HS-5 (cell line): ENCODE data around the gene KLHL1.

Experiments
- DNase-seq: peaks from one replicate; pipeline ENCODE4 v3.0.0-alpha.2; 2012; ENCODE audit warnings: low read depth

Gene KLHL1

DNA sequence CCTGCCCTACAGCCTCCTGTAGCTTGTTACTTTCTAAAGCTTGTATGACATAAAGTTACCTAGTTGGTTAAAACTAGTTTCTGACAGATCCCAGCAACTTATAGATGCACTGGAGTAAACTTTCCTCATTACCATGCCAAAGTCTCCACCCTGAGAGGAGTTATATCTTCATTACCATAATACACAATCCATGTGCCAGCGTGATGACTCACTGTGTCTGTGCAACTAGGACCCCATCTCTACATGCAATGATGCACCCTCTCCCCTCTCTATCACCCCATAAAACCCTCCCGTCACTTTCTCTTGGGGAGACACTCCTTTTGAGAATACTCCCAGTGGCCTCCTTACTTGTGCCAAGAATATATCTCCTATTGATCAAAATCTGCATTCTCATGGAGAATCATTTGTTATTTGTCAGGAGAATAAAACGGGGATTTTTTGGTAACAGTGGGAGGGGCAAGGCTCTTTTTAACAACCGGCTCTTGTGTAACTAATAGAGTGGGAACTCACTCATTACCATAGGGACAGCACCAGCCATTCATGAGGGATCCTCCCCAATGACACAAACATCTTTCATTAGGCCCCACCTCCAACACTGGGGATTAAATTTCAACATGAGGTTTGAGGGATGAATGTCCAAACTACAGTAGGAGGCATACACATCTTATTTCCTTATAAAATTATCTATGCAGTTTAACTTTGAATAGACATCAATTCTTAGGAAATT lies 235.8 kb downstream of the KLHL1 start:
- no peak for DNase-seq

DNA sequence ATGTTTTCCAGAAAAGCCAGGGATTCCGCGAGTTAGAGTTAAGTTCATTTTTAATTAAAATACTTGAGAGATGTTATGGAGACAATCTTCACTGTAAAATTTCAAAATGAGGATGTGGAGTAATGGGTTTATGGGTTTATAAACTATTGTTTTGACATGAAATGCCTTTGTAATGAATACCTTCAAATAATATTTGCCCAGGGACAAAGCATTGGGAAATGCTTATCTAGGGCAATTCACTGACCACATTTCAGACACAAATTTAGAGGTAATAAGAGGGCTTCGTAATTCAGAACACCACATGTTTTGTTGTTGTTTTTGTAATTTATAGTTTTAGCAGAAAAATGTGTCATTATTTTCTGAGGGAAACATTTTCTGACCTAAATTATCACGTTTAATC lies 241.7 kb downstream of the KLHL1 start:
- no peak for DNase-seq

DNA sequence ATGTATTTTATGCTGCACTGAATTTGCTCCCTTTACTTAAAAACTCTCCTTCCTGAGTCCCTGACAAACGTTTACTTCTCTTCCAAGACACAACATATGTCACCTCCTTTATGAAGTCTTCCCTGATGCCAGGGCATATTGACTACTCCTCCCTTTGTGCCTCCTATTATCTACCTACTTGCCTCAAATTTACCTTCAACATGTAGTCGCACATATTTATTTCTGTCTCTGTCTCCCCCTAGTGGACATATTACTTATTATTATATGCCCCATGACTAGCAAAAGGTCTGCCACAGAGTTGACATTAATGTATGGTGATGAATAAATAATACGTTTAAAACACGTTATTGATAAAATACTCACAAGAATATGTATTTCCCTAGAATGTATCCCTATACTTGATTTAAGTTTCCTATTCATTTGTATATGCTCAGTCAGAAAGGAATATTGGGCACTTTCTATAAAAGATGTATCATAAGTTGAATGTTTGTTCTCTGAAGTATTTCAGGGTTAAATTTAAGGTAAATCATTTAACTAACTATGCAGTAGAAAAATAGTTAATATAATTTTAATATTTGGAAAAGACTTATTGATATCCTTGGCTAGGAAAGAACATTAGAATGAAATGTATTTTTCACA lies 250.9 kb downstream of the KLHL1 start:
- no peak for DNase-seq

DNA sequence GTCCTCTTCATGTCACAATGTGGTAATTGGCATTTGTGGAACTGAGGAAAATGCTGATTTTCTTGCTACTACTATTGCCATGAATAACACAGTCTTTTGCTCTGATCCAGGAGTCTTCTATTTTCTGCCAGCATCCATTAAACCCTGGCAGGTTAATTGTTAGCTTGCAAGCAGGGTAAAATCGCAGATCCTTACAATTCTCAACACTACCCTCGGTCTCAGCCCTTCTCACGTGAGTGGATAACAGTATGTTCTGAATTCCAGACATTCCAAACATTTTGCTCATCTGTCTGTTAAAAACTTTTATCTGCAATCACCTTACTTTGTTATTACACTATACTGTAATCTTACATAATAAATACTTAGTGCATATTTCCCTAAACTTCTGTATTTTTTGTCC lies 251.9 kb downstream of the KLHL1 start:
- DNase-seq: no peak

DNA sequence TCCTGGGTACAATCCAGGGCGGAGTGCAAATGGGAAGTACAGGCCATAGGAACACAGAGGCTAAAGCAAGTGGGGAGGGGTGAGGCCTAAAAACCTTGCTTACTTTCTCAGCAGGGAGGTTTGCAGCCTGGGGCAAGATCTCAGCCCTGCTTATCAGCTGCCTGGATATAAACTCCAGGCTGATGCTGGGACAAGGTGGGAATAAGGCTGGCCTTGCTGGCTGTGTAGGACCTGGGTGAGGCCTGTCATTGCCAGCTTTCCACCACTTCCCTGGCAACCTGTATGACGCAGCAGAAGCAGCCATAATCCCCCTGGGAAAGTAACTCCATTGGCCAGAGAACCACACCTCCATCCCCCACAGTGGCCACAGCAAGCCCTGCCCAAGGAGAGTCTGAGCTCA lies 279.7 kb downstream of the KLHL1 start:
- DNase-seq: no peak

DNA sequence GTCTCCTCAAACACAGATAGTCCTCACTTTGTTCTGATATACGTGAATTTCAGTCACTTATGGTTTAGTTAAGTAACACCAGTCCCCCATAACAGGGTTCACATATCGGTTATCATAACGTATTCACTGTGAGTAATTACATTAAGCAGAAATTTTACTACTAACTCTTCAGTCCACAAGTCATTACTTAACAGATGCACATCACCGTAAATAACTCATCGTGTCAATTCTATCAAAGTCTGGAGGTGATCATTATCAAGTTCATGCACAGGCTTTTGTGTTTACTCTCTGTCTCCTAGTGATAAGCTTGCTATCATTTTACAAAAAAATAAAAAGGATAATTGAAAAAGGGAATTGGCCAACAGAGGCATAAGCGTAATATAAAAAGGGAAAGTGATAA lies 288.1 kb downstream of the KLHL1 start:
- no peak for DNase-seq

DNA sequence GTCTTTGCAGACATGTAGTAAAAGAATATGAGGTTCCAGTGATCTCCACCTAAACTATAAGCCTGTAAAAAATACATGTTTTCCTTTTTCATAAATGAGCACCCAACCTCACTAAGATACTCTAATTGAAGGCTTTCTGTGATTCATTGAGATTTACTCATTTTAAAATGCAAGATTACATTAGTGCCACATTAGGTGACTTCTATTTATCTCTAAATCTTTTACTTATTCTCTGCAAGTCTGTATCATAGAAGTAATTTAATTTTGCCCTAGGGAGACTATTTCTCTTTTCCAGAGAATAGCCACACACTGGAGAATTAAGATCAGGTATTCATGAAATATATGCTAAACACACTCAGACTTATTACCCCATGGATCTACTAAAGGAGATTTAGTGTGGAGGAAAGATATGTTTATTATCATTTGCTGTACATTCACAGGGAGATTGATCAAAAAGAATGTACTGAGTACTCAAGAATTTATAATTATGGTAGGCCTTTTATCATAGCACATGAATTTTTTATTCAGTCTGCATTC lies 290.9 kb downstream of the KLHL1 start:
- DNase-seq: no peak

DNA sequence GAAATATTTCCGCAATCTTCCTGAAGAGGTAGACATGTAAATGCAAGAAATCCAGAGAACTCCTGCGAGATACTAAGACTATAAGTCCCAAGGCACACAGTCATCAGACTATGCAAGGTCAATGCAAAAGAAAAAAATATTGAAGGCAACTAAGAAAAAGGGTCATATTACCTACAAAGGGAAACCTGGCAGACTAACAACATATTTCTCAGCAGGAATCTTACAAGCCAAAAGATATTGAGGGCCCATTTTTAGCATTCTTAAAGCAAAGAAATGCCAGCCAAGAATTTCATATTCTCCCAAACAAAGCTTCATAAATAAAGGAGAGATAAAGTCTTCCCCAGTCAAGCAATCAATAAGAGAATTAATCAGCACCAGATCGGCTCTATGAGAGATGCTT lies 299.1 kb downstream of the KLHL1 start:
- no peak for DNase-seq

DNA sequence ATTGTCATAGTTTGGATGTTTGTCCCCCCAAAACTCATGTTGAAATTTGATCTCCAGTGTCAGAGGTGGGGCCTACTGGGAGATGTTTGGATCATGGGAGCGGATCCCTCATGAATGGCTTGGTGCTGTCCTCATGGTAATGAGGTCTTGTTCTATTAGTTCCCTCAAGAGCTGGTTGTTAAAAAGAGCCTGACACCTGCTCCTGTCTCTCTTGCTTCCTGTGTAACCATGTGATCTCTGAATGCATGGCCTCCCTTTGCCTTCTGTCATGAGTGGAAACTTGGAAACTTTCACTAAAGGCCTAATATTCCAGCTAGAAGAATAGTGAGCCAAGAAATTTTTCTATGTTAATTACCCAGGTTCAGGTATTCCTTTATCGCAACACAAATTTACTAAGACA lies 312.0 kb downstream of the KLHL1 start:
- DNase-seq: no peak

DNA sequence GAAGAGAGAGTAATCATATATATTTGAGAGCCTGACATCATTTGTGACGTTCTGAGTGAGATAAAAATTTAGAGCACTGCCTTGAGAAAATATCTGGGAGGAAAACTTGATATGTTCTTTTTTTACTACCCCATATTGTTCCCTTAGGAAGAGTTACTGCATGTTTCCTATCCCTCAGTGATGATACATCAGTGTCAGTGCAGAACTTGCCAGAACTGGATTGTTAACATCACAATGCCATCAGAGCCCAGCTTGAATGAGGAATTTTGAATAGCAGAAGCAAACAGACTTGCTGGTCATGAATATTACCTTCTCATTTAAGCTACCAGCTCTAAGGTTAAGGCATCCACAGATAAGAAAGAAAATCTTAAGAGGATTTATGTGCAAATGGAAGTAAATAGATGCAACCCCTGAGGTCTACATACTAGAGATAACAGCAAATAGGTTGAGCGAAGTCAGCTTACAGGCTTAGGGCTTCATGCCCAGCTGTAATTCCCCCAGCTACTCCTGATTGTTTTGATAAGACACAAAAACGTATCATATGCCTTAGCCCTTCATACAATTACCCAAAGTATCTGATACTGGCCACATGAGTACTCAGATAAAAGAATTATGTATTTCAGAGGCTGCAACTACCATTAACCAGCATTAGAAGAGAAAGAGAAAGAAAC lies 314.3 kb downstream of the KLHL1 start:
- DNase-seq: no peak

DNA sequence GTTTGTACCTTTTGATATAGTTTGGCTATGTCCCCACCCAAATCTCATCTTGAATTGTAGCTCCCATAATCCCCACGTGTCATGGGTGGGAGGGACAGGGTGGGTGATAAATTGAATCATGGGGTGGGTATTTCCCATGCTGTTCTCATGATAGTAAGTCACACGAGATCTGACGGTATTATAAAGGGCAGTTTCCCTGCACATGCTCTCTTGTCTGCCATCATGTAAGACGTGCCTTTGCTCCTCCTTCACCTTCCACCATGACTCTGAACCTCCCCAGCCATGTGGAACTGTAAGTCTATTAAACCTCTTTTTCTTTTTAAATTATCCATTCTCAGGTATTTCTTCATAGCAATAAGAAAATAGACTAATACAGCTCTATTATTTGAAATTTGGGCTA lies 331.3 kb downstream of the KLHL1 start:
- DNase-seq: no peak

DNA sequence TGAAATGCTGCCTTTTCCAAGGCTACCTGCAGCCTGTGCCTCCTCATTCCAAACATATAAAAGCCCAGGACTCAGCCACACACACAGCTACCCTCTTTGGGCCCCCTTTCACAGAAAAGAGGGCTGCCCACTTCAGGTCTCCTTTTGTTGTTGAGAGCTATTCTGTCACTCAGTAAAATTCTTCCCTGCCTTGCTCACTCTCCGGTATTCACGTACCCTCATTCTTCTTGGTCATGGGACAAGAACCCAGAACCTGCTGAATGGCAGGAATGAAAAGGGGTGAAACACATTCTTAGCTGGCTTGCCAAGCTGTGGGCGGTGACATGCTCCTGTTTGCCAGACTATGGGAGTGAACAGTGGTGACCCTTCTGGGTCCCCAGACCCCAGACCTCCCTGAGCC lies 338.6 kb downstream of the KLHL1 start:
- DNase-seq: no peak

DNA sequence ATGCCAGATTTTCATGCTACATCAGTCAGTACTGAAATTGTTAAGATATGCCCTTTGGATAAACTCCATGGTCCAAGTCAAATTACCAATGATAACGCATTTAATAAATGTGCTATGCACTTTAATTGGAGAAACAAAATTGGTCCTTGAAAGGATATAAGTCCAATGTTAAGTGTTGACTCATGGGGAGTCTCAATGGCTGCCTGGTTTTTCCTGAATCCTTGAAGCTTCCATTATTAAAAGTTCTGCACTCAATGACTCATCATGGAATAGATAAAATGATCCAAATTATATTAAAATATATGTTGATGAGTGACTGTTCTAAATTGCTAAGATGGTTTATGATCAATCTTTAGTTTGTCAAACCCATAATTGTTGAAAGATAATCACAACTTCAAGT lies 346.7 kb downstream of the KLHL1 start:
- DNase-seq: no peak

DNA sequence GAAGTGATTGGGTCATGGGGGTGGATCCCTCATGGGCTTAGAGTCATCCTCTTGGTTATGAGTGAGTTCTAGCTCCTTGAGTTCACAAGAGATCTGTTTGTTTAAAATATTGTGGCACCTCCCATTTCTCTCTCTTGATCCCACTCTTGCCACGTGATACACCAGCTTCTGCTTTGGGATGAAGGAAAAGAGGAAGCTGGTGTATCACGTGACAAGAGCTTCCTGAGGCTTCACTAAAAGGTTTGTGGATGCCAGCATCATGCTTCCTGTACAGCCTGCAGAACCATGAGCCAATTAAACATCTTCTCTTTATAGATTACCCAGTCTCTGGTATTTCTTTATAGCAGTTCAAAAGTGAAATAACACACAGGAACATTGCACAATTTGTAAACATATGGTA lies 353.2 kb downstream of the KLHL1 start:
- DNase-seq: no peak

DNA sequence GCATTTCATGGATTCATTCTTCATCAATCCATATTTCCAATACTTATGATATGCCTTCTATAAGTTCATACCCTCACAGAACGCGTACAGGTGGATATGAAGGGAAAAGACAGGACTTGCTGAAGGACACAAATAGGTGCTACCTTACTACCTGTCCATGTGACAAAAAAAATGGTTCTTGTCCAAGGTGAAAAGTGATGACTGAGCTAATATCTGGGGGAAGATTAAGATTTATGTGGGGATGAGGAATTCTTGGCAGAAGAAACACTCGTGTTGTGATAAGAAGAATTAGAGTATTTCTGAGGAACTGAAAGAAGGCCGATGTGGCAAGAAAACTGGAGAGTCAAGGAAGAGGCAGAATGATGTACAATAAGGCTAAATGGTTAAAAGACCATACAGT lies 357.0 kb downstream of the KLHL1 start:
- no peak for DNase-seq

DNA sequence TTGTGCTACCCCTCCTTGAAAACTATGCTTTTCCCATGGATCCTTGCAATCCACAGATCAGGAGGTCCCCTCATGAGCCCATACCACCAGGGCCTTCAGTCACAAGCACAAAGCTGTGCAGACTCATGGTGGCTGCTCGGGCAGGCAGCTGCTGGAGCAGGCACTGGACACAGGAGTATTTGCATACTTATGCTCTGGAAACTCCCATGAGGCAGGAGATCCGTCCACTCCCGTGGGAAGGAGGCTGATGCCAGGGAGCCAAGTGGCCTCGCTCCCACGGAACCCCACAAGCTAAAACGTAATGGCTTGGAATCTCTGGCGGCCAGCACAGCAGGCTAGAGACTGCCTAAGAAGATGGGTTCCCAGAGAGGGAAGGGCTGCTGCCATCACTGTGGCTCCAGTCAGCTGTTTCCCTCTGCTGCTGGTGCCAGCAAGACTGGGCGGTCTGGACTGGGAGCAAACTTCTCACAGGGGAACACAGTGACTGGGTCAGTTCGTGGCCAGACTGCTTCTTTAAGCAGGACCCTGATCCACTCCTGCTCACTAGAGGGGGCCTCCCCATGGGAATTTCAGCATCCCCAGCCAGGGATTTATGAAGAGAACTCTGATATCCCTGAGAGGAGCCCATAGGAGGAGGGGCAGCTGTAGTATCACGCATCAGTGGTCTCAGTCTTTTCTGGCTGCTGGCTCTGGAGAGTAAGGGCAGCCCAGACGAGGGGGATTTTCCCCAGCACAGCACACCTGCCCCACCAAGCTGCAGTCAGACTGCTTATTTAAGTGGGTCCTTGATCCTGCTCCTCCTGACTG lies 370.9 kb downstream of the KLHL1 start:
- no peak for DNase-seq

DNA sequence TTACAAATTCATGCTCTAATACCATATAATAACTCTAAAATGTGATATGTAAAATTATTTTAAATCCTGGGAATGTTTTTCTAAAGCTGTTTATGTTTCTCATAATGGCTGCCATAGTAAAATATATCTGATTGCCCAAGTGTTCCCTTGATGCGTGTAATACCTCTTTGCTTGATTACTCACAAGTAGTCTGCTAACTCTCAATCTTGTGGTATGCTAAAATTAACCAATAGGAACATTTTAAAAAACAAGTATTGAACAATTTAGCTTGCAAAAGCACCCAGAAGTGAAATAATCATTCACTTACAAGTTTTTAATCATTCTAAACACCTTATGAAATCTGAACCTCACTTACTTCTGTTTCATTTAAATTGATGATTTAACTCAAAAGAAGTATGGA lies 386.6 kb downstream of the KLHL1 start:
- DNase-seq: no peak

DNA sequence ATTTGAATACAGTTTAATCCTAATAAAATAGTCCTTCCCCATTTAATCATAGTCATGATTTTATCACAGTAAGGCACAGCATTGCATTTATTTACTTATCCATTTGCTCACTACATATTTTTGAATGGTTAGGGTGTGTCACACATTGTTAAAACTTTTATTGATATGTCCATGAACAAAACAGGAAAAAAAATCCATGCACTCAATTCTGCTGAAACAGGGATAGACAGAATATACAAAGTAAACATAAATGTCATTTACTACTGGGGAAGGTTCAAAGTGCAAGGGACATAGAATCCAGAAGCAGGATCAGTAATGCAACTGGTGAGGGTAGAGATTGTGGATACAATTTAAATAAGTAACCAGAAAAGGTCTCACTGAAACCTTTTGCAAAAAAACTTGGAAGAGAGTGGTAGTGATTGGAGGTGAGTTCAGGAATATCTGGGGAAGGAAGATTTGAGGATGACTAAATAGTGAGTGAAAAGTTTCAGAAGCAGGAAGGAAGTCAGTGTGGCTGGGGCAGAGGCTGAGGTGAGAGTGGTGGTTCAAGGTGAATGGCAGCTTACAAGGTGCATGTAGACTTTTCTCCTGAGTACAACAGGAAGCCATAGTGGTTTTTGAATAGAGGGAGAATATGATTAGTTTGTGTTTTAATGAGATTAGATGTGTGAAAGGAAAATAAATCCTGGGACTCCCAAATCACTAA lies 387.8 kb downstream of the KLHL1 start:
- DNase-seq: no peak

DNA sequence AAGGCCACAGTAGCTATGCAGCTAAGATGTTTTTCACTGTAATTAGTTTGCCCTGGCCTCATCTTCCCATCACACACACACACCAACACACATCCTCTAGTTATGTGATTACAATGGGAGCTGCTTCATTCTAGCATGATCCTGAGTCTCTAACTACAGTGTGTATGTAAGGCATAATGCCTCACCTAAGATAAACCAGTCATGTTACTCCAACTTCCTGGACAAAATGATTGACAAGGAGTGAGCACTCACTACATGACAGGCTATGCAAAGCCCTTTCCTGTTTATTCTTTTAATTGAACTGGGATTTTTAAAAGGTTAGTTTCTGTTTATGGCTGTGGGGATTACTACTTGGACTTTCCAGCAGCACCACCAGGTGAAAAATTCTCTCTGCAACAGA lies 401.4 kb downstream of the KLHL1 start:
- no peak for DNase-seq

DNA sequence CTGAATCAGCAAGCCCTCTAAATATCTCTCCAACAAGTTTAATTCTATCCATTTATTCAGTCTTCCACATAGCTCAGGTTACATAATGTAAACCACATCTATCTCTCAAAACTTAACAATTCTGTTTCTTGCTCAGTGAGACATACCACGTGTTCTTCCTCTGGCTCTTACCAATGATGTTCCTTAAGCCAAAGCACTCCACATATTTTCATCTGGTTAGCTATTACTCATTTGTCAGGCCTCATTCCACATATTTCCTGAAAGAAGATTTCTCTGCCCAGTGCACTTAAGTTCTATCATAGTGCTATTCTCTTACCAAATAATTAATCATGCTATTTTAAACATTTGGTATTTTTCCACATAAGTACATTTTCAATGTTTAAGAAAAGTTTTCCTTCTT lies 403.9 kb downstream of the KLHL1 start:
- peak; percentile 20 for DNase-seq

DNA sequence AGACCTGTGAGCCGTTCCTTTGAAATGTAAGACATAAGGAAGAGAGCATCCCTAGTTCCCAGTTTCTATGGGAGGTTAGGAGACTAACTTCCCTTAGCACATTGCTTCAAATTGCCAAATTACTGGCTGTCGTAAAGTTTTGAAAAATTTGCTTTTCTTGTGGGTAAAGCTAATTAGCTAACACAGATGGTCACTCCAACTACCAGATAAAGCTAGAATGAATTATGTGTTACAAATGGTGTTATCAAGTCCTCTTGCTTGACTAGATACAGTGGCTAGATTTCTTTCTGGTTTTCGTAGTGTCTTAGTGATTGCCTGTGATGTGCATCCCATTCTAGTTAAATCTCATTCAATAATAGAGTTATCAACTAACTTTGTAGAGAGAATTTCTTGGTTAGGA lies 417.3 kb downstream of the KLHL1 start:
- no peak for DNase-seq
